GM12878 (cell line): ENCODE data around the gene SOX12. TPM values are rescaled to one million over a fixed set of nuclear protein-coding genes. Genes with fewer than 3 reads are reported as not detected.

Experiments
- BHLHE40 ChIP-seq, 2 experiments: fragments of 450-650 bp in 1 of 2; IDR thresholded peaks; 2 replicates each; pipeline ENCODE4 v1.6.1; 2011 to 2017; ENCODE audit warnings: low read depth in 2 of 2, borderline replicate concordance in 1 of 2, improper control_type of control experiment in 1 of 2, low read length in 1 of 2, mild to moderate bottlenecking in 1 of 2
- CBX3 ChIP-seq: fragments of 200-600 bp; sonication (generic); IDR thresholded peaks from 2 replicates; pipeline ENCODE4 v1.6.1; 2016; ENCODE audit warnings: low read depth, borderline replicate concordance
- CREB1 ChIP-seq: IDR thresholded peaks from 2 replicates; pipeline ENCODE4 v1.6.1; 2012; ENCODE audit warnings: low read depth, mild to moderate bottlenecking, inconsistent platforms
- EGR1 ChIP-seq, 2 experiments: IDR thresholded peaks; 1 replicate in 1 of 2; 2 replicates in 1 of 2; pipeline ENCODE4 v1.6.1; 2011 to 2012; ENCODE audit warnings: low read depth in 2 of 2, low read length in 2 of 2, borderline replicate concordance in 1 of 2, mild to moderate bottlenecking in 1 of 2, moderate library complexity in 1 of 2
- FOXK2 ChIP-seq: fragments of 450-650 bp; IDR thresholded peaks from 2 replicates; pipeline ENCODE4 v1.6.1; 2017; ENCODE audit warnings: mild to moderate bottlenecking, moderate library complexity
- KLF5 ChIP-seq: fragments of 450-650 bp; IDR thresholded peaks from 2 replicates; pipeline ENCODE4 v1.6.1; 2014; ENCODE audit warnings: mild to moderate bottlenecking; ENCODE audit not compliant: partially characterized antibody
- LARP7 ChIP-seq: fragments of 450-650 bp; IDR thresholded peaks from 2 replicates; pipeline ENCODE4 v1.6.1; 2017; ENCODE audit warnings: mild to moderate bottlenecking
- MYB ChIP-seq: fragments of 150-350 bp; IDR thresholded peaks from 2 replicates; pipeline ENCODE4 v1.6.1; 2014; ENCODE audit warnings: mild to moderate bottlenecking, low read depth, low read length, borderline replicate concordance
- NFYA ChIP-seq: IDR thresholded peaks from 2 replicates; pipeline ENCODE4 v1.6.1; 2011; ENCODE audit warnings: low read depth, mild to moderate bottlenecking, low read length, improper control_type of control experiment, borderline replicate concordance
- NR2C2 ChIP-seq: IDR thresholded peaks from 2 replicates; pipeline ENCODE4 v1.6.1; 2011; ENCODE audit warnings: borderline replicate concordance, low read depth; ENCODE audit not compliant: control insufficient read depth, insufficient read length
- SREBF2 ChIP-seq: IDR thresholded peaks from 2 replicates; pipeline ENCODE4 v1.6.1; 2012; ENCODE audit warnings: mild to moderate bottlenecking, low read length
- STAT3 ChIP-seq: IDR thresholded peaks from 2 replicates; pipeline ENCODE4 v1.6.1; 2011; ENCODE audit warnings: low read depth, low read length, improper control_type of control experiment
- TCF12 ChIP-seq: IDR thresholded peaks from 2 replicates; pipeline ENCODE4 v1.6.1; 2011; ENCODE audit warnings: low read depth, mild to moderate bottlenecking, low read length
- polyA plus RNA-seq, 11 experiments: library from polyadenylated mRNA; depleted of rRNA in 4 of 11; unstranded in 6 of 11; stranded (reverse) in 5 of 11; fragments of >200 nt; fragmentation: Nextera tagmentation in 4 of 11; fragmentation: Illumina TruSeq in 1 of 11; extraction: Ambion mirVana in 4 of 11; extraction: Trizol in 1 of 11; gene quantifications; 1 replicate in 1 of 11; 2 replicates in 10 of 11; pipeline versions ENCODE4 v1.2.1 to v1.2.3, GENCODE V29; 2011 to 2016; ENCODE audit warnings: inconsistent platforms in 2 of 11, missing spikeins in 2 of 11, low read depth in 1 of 11
- total RNA-seq, 4 experiments: library from RNA; depleted of rRNA in 3 of 4; stranded (reverse); fragments of >200 nt in 3 of 4; fragmentation: Illumina TruSeq in 1 of 4; extraction: Trizol in 1 of 4; gene quantifications; 2 replicates each; pipeline versions ENCODE4 v1.2.1 to v1.2.3, GENCODE V29; 2013 to 2021
- TF ChIP-seq, protein P1 (sequence below): IDR thresholded peaks from 2 replicates; pipeline ENCODE4 v1.6.1; 2011; ENCODE audit warnings: borderline replicate concordance, low read depth, mild to moderate bottlenecking, moderate library complexity, mixed read lengths, low read length; ENCODE audit not compliant: insufficient read depth; ENCODE audit errors: extremely low read length
- TF ChIP-seq, protein P2 (sequence below): IDR thresholded peaks from 2 replicates; pipeline ENCODE4 v1.6.1; 2012; ENCODE audit warnings: mild to moderate bottlenecking, low read depth, low read length
- TF ChIP-seq, protein P3 (sequence below): fragments of 450-650 bp; IDR thresholded peaks from 2 replicates; pipeline ENCODE4 v1.6.1; 2017; ENCODE audit warnings: mild to moderate bottlenecking, low read depth, inconsistent platforms; ENCODE audit not compliant: poor library complexity, severe bottlenecking
- TF ChIP-seq, protein P4 (sequence below): fragments of 450-650 bp; IDR thresholded peaks from 2 replicates; pipeline ENCODE4 v1.6.1; 2017; ENCODE audit warnings: low read depth, mild to moderate bottlenecking, moderate library complexity

Gene SOX12
- total and polyA plus RNA-seq, 10 of the 15 experiments (the other 5 are each of a cell fraction or from before 2014, with no cell fraction given) = 0.50 to 17.9 (median 1.4) TPM

DNA sequence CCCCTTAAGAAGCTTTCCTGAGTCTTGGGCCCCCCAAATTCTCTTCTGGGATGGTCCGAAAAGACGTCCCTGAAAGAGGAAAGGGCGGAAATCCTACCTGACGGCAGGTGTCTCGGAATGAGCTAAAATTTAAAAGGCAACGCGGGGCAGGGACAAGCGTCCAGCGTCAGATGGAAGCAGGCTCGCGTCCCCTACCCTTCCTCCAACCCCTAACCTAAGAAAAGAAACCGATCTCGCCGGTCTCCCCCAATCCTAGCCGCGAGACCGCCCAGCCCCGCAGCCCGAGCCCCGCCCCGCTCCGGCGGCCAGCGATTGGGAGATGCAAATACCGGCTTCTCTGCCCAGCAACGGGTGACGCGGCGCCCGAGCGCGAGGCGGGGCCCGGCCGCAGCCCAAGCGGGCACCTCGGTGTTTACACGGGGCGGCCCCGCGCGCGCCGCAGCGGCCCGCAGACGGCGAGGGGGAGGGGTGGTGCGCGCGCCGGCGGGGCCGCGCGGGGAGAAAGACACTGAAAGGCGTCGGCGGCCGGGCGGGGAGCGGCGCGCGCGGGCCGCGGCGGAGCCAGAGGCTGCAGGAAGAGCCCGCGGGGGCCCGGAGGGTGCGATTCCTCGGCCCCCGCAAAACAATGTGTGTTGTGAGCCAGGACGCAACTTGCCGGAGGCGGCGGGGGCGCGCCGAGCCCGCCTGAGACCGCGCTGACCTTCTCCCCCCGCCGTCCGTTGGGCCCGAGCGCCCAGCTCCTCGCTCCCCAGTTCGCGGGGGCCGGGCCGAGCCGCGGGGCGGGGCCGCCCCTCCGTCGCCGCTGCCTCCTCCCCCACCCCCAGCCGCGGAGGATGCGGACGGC lies at the start of gene SOX12 (continued):
- TF ChIP-seq, protein P1, sequence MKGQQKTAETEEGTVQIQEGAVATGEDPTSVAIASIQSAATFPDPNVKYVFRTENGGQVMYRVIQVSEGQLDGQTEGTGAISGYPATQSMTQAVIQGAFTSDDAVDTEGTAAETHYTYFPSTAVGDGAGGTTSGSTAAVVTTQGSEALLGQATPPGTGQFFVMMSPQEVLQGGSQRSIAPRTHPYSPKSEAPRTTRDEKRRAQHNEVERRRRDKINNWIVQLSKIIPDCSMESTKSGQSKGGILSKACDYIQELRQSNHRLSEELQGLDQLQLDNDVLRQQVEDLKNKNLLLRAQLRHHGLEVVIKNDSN = no peak
- TF ChIP-seq BHLHE40 (IDR thresholded peaks at IDR 0.05; ENCODE audit: borderline replicate concordance in 1 of 2, low read depth in 2 of 2, low read length in 1 of 2) = peak; percentile 80 to 85
- no peak for TF ChIP-seq SREBF2
- TF ChIP-seq, protein P2, sequence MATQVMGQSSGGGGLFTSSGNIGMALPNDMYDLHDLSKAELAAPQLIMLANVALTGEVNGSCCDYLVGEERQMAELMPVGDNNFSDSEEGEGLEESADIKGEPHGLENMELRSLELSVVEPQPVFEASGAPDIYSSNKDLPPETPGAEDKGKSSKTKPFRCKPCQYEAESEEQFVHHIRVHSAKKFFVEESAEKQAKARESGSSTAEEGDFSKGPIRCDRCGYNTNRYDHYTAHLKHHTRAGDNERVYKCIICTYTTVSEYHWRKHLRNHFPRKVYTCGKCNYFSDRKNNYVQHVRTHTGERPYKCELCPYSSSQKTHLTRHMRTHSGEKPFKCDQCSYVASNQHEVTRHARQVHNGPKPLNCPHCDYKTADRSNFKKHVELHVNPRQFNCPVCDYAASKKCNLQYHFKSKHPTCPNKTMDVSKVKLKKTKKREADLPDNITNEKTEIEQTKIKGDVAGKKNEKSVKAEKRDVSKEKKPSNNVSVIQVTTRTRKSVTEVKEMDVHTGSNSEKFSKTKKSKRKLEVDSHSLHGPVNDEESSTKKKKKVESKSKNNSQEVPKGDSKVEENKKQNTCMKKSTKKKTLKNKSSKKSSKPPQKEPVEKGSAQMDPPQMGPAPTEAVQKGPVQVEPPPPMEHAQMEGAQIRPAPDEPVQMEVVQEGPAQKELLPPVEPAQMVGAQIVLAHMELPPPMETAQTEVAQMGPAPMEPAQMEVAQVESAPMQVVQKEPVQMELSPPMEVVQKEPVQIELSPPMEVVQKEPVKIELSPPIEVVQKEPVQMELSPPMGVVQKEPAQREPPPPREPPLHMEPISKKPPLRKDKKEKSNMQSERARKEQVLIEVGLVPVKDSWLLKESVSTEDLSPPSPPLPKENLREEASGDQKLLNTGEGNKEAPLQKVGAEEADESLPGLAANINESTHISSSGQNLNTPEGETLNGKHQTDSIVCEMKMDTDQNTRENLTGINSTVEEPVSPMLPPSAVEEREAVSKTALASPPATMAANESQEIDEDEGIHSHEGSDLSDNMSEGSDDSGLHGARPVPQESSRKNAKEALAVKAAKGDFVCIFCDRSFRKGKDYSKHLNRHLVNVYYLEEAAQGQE = no peak
- TF ChIP-seq, protein P3, sequence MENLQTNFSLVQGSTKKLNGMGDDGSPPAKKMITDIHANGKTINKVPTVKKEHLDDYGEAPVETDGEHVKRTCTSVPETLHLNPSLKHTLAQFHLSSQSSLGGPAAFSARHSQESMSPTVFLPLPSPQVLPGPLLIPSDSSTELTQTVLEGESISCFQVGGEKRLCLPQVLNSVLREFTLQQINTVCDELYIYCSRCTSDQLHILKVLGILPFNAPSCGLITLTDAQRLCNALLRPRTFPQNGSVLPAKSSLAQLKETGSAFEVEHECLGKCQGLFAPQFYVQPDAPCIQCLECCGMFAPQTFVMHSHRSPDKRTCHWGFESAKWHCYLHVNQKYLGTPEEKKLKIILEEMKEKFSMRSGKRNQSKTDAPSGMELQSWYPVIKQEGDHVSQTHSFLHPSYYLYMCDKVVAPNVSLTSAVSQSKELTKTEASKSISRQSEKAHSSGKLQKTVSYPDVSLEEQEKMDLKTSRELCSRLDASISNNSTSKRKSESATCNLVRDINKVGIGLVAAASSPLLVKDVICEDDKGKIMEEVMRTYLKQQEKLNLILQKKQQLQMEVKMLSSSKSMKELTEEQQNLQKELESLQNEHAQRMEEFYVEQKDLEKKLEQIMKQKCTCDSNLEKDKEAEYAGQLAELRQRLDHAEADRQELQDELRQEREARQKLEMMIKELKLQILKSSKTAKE = no peak
- peak in 1 of 2 experiments; percentile 59; a peak in 1 of 3 replicates for TF ChIP-seq EGR1 (IDR thresholded peaks at IDR 0.05; ENCODE audit: borderline replicate concordance in 1 of 2, low read depth in 2 of 2, low read length in 2 of 2)
- TF ChIP-seq LARP7 = peak; percentile 64; the same call in 1 of the 2 replicates
- no peak for TF ChIP-seq MYB
- peak; percentile 96 for TF ChIP-seq CREB1
- no peak for TF ChIP-seq FOXK2
- no peak for TF ChIP-seq NFYA
- no peak for TF ChIP-seq CBX3
- TF ChIP-seq NR2C2 = no peak
- peak; percentile 61 for TF ChIP-seq KLF5
- no peak for TF ChIP-seq STAT3
- TF ChIP-seq, protein P4, sequence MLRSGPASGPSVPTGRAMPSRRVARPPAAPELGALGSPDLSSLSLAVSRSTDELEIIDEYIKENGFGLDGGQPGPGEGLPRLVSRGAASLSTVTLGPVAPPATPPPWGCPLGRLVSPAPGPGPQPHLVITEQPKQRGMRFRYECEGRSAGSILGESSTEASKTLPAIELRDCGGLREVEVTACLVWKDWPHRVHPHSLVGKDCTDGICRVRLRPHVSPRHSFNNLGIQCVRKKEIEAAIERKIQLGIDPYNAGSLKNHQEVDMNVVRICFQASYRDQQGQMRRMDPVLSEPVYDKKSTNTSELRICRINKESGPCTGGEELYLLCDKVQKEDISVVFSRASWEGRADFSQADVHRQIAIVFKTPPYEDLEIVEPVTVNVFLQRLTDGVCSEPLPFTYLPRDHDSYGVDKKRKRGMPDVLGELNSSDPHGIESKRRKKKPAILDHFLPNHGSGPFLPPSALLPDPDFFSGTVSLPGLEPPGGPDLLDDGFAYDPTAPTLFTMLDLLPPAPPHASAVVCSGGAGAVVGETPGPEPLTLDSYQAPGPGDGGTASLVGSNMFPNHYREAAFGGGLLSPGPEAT = no peak
- TF ChIP-seq TCF12 = no peak
